Activated CD8-positive, alpha-beta memory T cell treated with anti-CD3 and anti-CD28 coated beads for 1 hour (primary cell): Measurements from ENCODE around the gene ABHD3.
A peak's percentile ranks its signal among the peaks of the same experiment; 100 is the strongest.
"Not testable (repeated sequence)": the region's sequence is repeated elsewhere in the genome, so short reads cannot be mapped to it uniquely, and the experiment has no call there.

Experiments
- DNase-seq, 2 donors: peaks; one replicate each; pipeline ENCODE4 v3.0.0-alpha.2; 2020; ENCODE audit warnings: low read depth in 1 of 2; ENCODE audit errors: extremely low read depth in 1 of 2

The ABHD3 gene

GRCh38 chr18:21704603-21705364, at the start of gene ABHD3:
ABHD3 (minus strand) TSS chr18:21704774; CDS start chr18:21704665, 109 bp downstream.
- DNase-seq = peak; percentile 74 to 88

DNA sequence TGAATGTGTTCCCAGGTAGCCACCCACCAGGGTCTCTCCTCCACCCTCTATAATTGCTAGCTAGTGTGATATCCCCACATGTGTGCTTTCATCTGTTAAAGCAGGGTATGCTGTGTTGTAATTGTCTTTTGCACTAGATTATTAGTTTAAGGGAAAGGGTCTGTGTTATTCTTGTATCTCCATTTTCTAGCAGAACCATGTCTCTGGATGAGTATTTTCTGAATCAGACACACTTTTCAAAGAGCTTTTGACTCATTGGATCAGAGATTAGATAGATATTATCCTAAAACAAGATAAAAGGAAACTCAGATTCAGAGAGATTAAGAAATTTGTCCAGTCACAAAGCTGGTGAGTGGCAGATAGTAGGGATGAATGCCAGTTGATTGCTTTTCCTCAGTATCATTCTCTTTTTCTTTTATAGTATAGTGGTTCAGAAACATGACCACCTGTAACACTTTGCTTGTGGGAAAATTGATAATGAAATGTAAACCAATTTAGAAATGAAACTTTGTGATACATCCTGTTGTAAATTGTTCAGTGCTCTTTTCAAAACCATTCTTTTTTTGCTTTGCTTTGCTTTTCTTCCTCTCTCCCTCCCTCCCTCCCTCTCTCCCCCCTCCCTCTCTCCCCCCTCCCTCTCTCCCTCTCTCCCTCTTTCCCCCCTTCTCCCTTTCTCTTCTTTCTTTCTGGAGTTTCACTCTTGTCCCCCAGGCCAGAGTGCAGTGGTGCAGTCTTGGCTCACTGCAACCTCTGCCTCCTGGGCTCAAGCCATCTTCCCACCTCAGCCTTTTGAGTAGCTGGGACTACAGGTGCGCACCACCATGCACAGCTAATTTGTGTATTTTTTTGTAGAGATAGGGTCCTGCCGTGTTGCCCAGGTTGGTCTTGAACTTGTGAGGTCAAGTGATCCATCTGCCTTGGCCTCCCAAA, 43.5 kb upstream of the ABHD3 start:
- no peak for DNase-seq

GRCh38 chr18:21747268-21747667, 42.7 kb upstream of the ABHD3 start:
- DNase-seq = no peak

DNA sequence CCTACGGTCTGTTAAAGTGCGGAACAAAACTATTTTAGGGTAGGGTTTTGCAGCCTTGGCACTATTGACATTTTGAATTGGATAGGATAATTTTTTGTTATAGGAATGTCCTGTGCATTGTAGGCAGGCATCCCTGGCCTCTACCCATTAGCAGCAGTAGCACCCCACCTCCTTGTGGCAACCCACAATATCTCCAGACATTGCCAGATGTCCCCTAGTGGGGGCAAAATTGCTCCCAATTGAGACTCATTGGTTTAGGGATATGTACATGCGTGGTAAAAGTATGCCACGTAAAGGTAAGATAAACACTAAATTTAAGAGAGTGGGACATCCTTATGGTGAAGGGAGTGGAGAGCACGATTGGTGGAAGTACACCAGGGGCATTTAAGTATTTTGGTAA, 40.7 kb upstream of the ABHD3 start:
- no peak for DNase-seq

DNA sequence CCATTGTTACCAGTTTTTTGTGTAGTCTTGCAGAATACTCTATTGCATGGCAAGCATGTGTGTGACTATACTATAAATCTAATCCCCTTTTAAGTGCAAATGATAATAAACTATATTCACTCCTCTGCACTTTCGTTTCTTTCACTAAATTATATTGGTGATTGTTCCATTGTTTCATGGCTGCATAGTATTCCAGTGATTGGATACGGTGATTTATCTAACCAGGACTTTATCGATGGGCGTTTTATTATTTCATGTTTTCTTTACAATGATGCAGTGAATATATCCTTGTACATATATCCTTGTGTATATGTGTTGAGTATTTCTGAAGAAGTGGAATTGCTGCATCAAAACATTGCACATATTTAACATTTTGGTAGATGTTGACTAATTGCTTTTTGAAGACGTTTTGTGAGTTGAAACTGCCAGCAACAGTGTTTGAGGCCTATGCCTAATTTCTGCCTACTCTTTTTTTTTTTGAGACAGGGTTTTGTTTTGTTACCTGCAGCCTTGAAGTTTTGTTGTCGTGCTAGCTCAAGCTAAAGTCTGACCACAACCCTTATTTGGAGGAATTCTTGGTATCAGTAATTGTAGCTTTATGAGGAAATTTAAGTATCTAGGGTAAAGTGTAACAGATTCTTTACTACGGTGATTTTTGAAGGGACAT, 38.7 kb upstream of the ABHD3 start:
- DNase-seq = no peak

GRCh38 chr18:21742315-21742687, 37.7 kb upstream of the ABHD3 start:
- DNase-seq = no peak

GRCh38 chr18:21741562-21742314, 37.2 kb upstream of the ABHD3 start:
- DNase-seq = peak in 1 of 2 donors; percentile 10

GRCh38 chr18:21741312-21741561, 36.7 kb upstream of the ABHD3 start:
- no peak for DNase-seq

DNA sequence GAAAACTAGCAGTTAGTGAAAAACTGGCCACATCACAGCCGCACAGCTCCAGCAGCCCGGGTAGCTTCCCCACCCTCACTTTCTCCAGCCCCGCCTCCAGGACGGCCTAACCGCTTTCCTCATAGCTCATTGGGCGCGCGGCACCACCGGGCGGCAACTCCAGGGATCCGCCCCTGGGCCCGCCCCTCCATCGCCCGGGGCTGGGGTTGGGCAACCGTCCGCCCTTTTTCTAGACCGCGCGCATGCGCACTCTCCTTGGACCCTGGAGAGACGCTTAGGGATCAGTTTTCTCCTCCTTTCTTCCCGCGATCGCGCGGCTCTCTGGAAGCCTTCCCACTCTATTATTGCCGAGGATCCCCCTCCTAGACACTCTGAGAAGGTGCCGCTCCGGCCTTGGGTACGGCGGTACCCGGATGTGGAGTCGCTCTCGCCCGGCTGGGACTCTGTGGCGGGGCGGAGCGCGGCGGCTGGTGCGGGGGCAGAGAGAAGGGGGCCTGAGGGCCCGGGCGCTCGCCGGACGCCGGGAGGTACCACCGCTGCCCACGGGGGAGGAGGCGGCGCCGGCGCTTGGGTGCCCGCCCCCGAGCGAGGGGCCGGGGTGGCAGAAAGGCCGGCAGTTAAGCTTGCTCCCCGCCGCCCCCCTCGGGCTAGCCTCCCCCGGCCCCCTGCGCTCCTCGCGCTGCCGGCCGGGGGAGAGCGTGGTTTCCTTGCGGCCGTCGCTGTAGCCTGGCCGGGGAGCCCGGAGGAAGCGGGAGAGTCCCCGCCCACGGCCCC, 36.2 kb upstream of the ABHD3 start, which contains the start of gene MIB1:
MIB1 (plus strand) TSS at position 255 of the 774 bp plus-strand sequence. CDS start 792 bp downstream, outside the sequence.
- DNase-seq = peak; percentile 97 to 99

GRCh38 chr18:21739604-21740537, 35.3 kb upstream of the ABHD3 start:
- no peak for DNase-seq

- DNase-seq = not testable (repeated sequence)
Observed at GRCh38 chr18:21736926-21737325, 32.4 kb upstream of the ABHD3 start.

DNA sequence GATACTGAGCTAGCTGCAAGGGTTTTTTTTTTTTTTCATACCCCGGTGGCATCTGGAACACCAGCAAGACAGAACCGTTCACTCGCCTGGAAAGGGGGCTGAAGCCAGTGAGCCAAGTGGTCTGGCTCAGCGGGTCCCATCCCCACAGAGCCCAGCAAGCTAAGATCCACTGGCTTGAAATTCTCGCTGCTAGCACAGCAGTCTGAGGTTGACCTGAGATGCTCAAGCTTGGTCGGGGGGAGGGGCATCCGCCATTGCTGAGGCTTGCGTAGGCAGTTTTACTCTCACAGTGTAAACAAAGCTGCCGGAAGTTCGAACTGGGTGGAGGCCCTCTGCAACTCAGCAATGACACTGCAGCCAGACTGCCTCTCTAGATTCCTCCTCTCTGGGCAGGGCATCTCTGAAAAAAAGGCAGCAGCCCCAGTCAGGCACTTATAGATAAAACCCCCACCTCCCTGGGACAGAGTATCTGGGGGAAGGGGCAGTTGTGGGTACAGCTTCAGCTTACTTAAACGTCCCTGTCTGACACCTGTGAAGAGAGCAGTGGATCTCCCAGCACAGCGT, 31.0 kb upstream of the ABHD3 start:
- peak in 1 of 2 donors; percentile 7 for DNase-seq

GRCh38 chr18:21733011-21733410, 28.4 kb upstream of the ABHD3 start:
- DNase-seq = no peak

- no peak for DNase-seq
Observed at GRCh38 chr18:21727702-21728101, 23.1 kb upstream of the ABHD3 start.

GRCh38 chr18:21725201-21725600, 20.6 kb upstream of the ABHD3 start:
- no peak for DNase-seq

DNA sequence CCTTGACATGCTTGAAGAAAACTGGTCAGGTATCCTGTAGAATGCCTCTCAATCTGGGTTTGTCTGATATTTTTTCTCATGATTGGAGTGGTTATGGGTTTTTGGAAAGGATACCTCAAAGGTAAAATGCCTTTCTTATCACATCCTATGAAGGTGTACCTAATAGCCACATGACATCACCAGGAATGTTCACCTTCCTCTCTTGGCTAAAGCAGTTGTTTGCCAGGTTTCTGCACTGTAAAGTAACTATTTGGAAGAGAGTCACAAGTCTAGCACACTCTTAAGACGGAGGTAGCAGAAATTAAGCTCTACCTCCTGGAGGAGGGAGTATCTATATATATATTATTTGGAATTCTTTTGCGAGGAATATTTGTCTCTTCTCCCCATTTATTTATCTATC, 18.1 kb upstream of the ABHD3 start:
- no peak for DNase-seq

GRCh38 chr18:21714474-21714873, 9.9 kb upstream of the ABHD3 start:
- no peak for DNase-seq

- DNase-seq = not testable (repeated sequence)
Observed at GRCh38 chr18:21707130-21707529, 2.6 kb upstream of the ABHD3 start.
